Measurements from ENCODE around the gene PGGHG.
"Not testable (repeated sequence)": the region's sequence is repeated elsewhere in the genome, so short reads cannot be mapped to it uniquely, and the experiment has no call there.

Gene PGGHG

GRCh38 chr11:257766-258493, 31.0 kb upstream of the PGGHG start:
- no peaks in the 10 kb centered on the region for H3K27me3 Mint-ChIP-seq
- no peak for DNase-seq
- peaks cover 8% of the 10 kb centered on the region for H3K36me3 Mint-ChIP-seq (ENCODE audit: low read depth)
- H3K27ac Mint-ChIP-seq: no peak overlapping the region
- H3K9me3 Mint-ChIP-seq: peaks cover 4% of the 10 kb centered on the region
- peaks cover 11% of the 10 kb centered on the region for H3K4me1 Mint-ChIP-seq
- H3K4me3 Mint-ChIP-seq: no peak overlapping the region
- ATAC-seq: no peak

- no peak for DNase-seq
- H3K9me3 Mint-ChIP-seq: peaks cover 4% of the 10 kb centered on the region
- H3K4me1 Mint-ChIP-seq: peaks cover 12% of the 10 kb centered on the region
- H3K27ac Mint-ChIP-seq: no peak overlapping the region
- no peaks in the 10 kb centered on the region for H3K27me3 Mint-ChIP-seq
- H3K36me3 Mint-ChIP-seq (ENCODE audit: low read depth): no peaks in the 10 kb centered on the region
- no peak overlapping the region for H3K4me3 Mint-ChIP-seq
- ATAC-seq: no peak
Measured at GRCh38 chr11:259413-259812, 29.5 kb upstream of the PGGHG start.

- Mint-ChIP-seq H3K27me3 (no peaks in the 10 kb centered on the region), H3K9me3 (peaks cover 4% of the 10 kb centered on the region), H3K4me1 (peaks cover 22% of the 10 kb centered on the region), H3K4me3 (no peak overlapping the region), H3K36me3 (ENCODE audit: low read depth) (no peaks in the 10 kb centered on the region), H3K27ac (no peak overlapping the region)
- ATAC-seq (no peak), DNase-seq (no peak)
Measured at GRCh38 chr11:261624-262023, 27.3 kb upstream of the PGGHG start.

GRCh38 chr11:266676-267439, 22.1 kb upstream of the PGGHG start:
- no peaks in the 10 kb centered on the region for H3K9me3 Mint-ChIP-seq
- peak overlapping the region; percentile 65 for H3K4me3 Mint-ChIP-seq
- no peaks in the 10 kb centered on the region for H3K27me3 Mint-ChIP-seq
- peak overlapping the region; percentile 95 for H3K27ac Mint-ChIP-seq
- peaks cover 49% of the 10 kb centered on the region for H3K4me1 Mint-ChIP-seq
- ATAC-seq: peak; percentile 87
- DNase-seq: peak; percentile 52
- H3K36me3 Mint-ChIP-seq (ENCODE audit: low read depth): peaks cover 2% of the 10 kb centered on the region

- no peaks in the 10 kb centered on the region for H3K9me3 Mint-ChIP-seq
- H3K27me3 Mint-ChIP-seq: no peaks in the 10 kb centered on the region
- H3K4me1 Mint-ChIP-seq: peaks cover 47% of the 10 kb centered on the region
- peaks cover 2% of the 10 kb centered on the region for H3K36me3 Mint-ChIP-seq (ENCODE audit: low read depth)
- H3K27ac Mint-ChIP-seq: peak overlapping the region; percentile 94
- ATAC-seq (peak; percentile 50), DNase-seq (peak; percentile 73)
- H3K4me3 Mint-ChIP-seq: peak overlapping the region; percentile 84
Measured at GRCh38 chr11:267491-267994, 21.4 kb upstream of the PGGHG start.

- not testable (repeated sequence) for ATAC-seq; H3K9me3 Mint-ChIP-seq; H3K36me3 Mint-ChIP-seq (ENCODE audit: low read depth); H3K27me3 Mint-ChIP-seq
- Mint-ChIP-seq H3K27ac (peak overlapping the region; percentile 94), H3K4me1 (peaks cover 47% of the 10 kb centered on the region), H3K4me3 (peak overlapping the region; percentile 84)
- DNase-seq: peak; percentile 55
Measured at GRCh38 chr11:268716-269145, 20.2 kb upstream of the PGGHG start.

- peaks cover 47% of the 10 kb centered on the region for H3K4me1 Mint-ChIP-seq
- DNase-seq (no peak), ATAC-seq (peak; percentile 25)
- no peaks in the 10 kb centered on the region for H3K9me3 Mint-ChIP-seq
- H3K4me3 Mint-ChIP-seq: peak overlapping the region; percentile 84
- no peaks in the 10 kb centered on the region for H3K27me3 Mint-ChIP-seq
- peaks cover 2% of the 10 kb centered on the region for H3K36me3 Mint-ChIP-seq (ENCODE audit: low read depth)
- H3K27ac Mint-ChIP-seq: peak overlapping the region; percentile 94
Measured at GRCh38 chr11:269146-269890, 19.6 kb upstream of the PGGHG start.

GRCh38 chr11:270451-271318, 18.2 kb upstream of the PGGHG start:
- no peaks in the 10 kb centered on the region for H3K27me3 Mint-ChIP-seq
- H3K36me3 Mint-ChIP-seq (ENCODE audit: low read depth): peaks cover 2% of the 10 kb centered on the region
- peaks cover 41% of the 10 kb centered on the region for H3K4me1 Mint-ChIP-seq
- no peak for ATAC-seq
- no peak for DNase-seq
- no peak overlapping the region for H3K4me3 Mint-ChIP-seq
- H3K9me3 Mint-ChIP-seq: no peaks in the 10 kb centered on the region
- H3K27ac Mint-ChIP-seq: no peak overlapping the region

GRCh38 chr11:271319-271715, 17.6 kb upstream of the PGGHG start:
- ATAC-seq: no peak
- H3K27ac Mint-ChIP-seq: no peak overlapping the region
- DNase-seq: no peak
- no peak overlapping the region for H3K4me3 Mint-ChIP-seq
- no peaks in the 10 kb centered on the region for H3K27me3 Mint-ChIP-seq
- H3K9me3 Mint-ChIP-seq: no peaks in the 10 kb centered on the region
- H3K36me3 Mint-ChIP-seq (ENCODE audit: low read depth): peaks cover 2% of the 10 kb centered on the region
- H3K4me1 Mint-ChIP-seq: peaks cover 39% of the 10 kb centered on the region

GRCh38 chr11:272195-272930, 16.6 kb upstream of the PGGHG start:
- H3K4me3 Mint-ChIP-seq: no peak overlapping the region
- H3K4me1 Mint-ChIP-seq: peaks cover 32% of the 10 kb centered on the region
- no peaks in the 10 kb centered on the region for H3K27me3 Mint-ChIP-seq
- H3K9me3 Mint-ChIP-seq: peaks cover 9% of the 10 kb centered on the region
- DNase-seq (no peak), ATAC-seq (no peak)
- H3K27ac Mint-ChIP-seq: no peak overlapping the region
- H3K36me3 Mint-ChIP-seq (ENCODE audit: low read depth): peaks cover 6% of the 10 kb centered on the region

GRCh38 chr11:272931-273198, 16.1 kb upstream of the PGGHG start:
- no peak overlapping the region for H3K27ac Mint-ChIP-seq
- H3K4me1 Mint-ChIP-seq: peaks cover 32% of the 10 kb centered on the region
- DNase-seq: no peak
- no peak overlapping the region for H3K4me3 Mint-ChIP-seq
- H3K36me3 Mint-ChIP-seq (ENCODE audit: low read depth): peaks cover 7% of the 10 kb centered on the region
- peaks cover 12% of the 10 kb centered on the region for H3K9me3 Mint-ChIP-seq
- H3K27me3 Mint-ChIP-seq: peaks cover 4% of the 10 kb centered on the region
- no peak for ATAC-seq

GRCh38 chr11:276219-276618, 12.7 kb upstream of the PGGHG start:
- DNase-seq (no peak), ATAC-seq (no peak)
- Mint-ChIP-seq H3K4me3 (no peak overlapping the region), H3K27ac (no peak overlapping the region), H3K9me3 (peaks cover 12% of the 10 kb centered on the region), H3K4me1 (peaks cover 22% of the 10 kb centered on the region), H3K36me3 (ENCODE audit: low read depth) (peaks cover 5% of the 10 kb centered on the region), H3K27me3 (peaks cover 16% of the 10 kb centered on the region)

- ATAC-seq (no peak), DNase-seq (peak; percentile 12)
- Mint-ChIP-seq H3K27me3 (peaks cover 35% of the 10 kb centered on the region), H3K9me3 (peaks cover 12% of the 10 kb centered on the region), H3K27ac (peak within 1 kb of the TSS; percentile 64), H3K4me1 (peaks cover 41% of the 10 kb centered on the region), H3K36me3 (ENCODE audit: low read depth) (peaks cover 5% of the 10 kb centered on the region), H3K4me3 (peak within 1 kb of the TSS; percentile 64)
Measured at GRCh38 chr11:278001-278951, 10.7 kb upstream of the PGGHG start, which contains the start of gene NLRP6. Gene NLRP6, plus strand, starts transcription at chr11:278407. Its CDS starts 163 bp downstream, at chr11:278570.

Measured in activated naive CD8-positive, alpha-beta T cell treated with anti-CD3 and anti-CD28 coated beads, Interleukin-2, amount 50 U/mL, for 24 hours (primary cell).